NCI-H128 (cell line): ENCODE data around the gene DEAF1.

Experiments used
- DNase-seq: peaks from one replicate; lab custom pipeline; 2025; ENCODE audit not compliant: unreplicated experiment; lab: John Stamatoyannopoulos, UW

The DEAF1 gene

DNA sequence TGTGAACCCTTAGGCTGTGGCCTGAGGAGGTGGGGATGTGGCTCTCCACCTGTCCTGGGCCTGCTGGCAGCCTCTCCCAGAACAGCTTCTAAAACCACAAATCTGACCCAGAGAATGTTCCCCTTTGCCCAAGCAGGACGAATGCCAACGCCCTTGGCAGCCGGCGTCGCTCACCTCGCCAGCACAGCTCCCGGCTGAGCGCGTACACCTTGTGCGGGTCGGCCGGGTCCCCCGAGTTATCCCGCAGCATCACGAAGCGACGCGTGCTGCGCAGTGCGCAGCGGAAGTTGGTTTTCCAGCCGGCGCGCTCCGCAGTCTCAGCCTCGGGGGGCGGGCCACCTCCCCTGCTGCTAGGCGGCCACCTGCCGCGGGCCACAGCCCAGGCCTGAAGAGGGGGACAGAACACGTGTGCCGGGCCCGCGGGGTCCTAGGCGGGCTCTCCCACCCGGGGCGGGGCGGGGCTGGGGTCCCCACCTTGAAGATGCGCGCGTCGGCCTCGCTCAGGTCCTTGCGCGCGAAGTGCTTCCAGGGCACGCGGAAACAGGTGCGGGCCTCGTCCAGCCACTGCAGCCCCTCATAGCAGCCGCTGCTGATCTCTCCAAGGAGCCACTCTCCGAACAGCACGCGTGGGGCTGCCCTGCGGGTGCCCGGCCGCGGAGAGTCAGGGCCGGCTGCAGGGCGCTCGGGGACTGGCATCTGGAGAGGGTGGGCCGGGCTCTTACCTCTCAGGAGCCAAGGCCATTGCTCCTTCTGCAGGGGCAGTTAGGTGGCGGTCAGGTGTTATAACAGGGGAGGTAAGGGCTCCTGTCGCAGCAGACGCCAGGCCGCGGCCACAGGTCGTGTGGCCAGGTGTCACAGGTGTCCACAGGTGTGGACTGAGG, 80.2 kb downstream of the DEAF1 start:
- DNase-seq, result no peak

DNA sequence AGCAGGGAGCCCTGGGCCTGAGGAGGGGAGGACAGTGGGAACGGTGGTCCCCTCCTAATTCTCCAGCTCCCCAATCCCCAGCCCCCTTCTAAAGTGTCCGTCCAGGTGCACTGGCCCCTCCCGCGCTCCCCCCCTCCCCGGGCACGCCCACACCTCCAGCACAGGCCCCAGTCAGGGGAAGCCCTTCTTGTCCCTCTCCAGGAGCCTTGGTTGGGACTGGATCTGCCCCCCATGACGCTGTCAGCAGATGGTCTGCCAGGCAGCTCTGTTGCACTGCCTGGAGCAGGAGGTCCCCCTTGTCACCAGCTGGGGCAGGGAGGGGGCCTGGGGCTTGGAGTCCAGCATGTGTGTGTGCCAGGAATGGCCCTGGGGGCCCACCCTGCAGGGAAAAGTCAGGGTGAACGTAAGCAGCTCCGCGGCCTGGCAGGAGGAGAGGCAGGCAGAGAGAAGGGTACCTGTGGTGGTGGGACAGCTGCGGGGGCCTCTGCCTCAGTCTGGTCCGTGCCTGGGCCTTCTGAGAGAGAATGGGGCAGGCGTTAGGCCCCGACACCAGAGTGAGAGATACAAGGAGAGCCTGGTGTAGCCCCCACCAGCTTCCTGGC, 80.9 kb downstream of the DEAF1 start:
- DNase-seq, result no peak

GRCh38 chr11:613369-613968, 81.6 kb downstream of the DEAF1 start:
- no peak for DNase-seq

DNA sequence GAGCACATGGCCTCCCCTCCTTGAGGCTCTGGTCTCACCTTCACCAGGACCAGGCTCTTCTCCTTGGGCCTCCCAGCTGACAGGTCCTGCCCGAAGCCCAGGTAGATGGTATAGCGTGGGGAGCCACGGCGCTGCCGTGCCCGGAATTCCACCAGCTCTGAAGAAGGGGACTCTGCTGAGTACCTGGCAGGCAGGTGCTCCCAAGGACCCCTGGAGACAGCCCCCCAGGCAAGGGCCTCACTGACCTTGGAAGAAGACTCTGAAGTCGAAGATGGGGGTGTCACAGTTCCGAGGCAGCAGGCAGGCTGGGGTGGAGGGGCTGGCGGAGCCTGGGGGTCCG, 82.1 kb downstream of the DEAF1 start:
- no peak for DNase-seq

DNA sequence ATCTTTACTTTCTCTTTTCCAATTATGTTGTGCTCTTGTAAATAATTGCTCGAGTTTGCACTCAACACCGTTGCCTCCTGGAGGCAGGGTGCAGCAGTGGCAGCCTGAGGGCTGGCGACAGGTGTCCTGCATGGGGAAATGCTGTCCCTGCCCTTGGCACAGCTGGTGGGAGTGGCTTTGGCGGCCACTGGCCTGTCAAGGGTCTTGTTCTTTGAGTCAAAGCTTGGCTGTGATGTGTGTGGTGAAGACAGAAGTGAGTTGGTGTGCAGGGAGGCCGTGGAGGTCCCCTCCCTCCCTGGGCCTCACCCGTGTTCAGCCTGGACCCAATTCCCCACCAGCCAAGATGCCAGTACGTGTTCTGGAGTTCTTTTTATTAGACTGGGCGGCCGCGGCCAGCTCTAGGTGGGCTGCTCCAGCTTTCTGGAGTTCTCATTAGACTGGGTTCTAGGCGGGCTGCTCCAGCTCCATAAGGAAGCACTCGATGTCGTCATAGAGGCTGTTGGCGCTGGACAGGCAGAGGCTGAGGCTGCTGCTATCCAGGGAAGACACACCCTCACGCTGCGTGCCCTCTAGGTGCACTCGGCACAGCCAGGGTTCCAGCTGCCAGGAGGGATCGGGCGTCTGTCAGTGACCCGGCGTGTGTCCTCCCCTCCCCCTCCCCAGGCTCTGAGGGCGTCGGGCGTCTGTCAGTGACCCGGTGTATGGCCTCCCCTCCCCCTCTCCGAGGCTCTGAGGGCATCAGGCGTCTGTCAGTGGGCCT, 82.6 kb downstream of the DEAF1 start:
- no peak for DNase-seq

DNA sequence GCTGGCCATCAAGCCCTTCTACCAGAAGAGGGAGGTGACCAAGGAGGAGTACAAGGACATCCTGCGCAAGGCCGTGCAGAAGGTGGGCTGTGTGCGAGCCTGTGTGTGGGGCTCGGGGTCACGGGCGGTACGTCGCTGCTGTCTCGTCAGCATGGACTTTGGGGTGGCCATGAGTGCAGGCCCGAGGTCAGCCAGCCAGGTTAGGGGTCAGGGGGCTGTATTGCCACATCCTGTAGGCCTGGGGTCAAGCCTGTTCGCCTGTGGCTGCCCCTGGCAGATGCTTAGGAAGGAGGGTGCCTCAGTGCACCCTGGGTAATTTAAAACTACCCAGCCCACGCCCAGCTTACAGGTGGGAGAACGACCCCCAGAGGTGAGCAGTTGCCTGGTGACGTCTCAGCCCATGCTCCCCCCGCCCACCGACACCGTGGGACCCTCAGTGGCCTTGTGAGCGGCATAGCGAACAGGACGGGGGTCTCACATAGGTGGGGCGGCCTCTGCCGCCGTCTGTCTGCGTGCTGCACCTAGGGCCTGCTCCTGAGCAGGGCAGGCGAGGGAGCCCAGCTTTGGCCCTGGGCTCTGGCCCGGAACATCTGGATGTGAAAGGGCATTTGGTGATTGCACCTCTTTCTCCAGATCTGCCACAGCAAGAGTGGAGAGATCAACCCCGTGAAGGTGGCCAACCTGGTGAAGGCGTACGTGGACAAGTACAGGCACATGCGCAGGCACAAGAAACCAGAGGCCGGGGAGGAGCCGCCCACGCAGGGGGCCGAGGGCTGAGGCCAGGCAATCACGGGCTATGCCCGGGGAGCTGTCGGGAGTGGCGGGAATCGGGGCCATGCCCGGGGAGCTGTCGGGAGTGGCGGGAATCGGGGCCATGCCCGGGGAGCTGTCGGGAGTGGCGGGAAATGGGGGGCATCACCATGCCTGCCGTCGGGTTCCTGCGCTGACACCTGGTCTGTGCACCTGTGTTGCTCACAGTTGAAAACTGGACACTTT, 83.7 kb downstream of the DEAF1 start:
- DNase-seq, result no peak

- no peak for DNase-seq
Observed at GRCh38 chr11:610146-610801, 84.7 kb downstream of the DEAF1 start.

DNA sequence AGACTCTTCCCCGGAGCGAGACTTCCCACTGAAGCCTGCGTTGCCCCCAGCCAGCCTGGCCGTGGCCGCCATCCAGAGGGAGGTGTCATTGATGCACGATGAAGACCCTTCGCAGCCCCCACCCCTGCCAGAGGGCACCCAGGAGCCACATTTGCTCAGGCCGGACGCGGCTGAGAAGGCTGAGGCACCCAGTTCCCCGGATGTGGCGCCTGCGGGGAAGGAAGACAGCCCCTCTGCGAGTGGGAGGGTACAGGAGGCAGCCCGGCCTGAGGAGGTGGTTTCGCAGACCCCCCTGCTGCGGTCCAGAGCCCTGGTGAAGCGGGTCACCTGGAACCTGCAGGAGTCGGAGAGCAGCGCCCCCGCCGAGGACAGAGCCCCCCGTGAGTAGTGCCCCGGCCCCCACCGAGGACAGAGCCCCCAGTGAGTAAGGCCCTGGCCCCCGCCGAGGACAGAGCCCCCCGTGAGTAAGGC, 85.6 kb downstream of the DEAF1 start:
- no peak for DNase-seq

- DNase-seq, result no peak
Observed at GRCh38 chr11:608791-609251, 86.2 kb downstream of the DEAF1 start.

- DNase-seq, result no peak
Observed at GRCh38 chr11:607971-608659, 86.9 kb downstream of the DEAF1 start.

GRCh38 chr11:607020-607780, 87.8 kb downstream of the DEAF1 start:
- no peak for DNase-seq

DNA sequence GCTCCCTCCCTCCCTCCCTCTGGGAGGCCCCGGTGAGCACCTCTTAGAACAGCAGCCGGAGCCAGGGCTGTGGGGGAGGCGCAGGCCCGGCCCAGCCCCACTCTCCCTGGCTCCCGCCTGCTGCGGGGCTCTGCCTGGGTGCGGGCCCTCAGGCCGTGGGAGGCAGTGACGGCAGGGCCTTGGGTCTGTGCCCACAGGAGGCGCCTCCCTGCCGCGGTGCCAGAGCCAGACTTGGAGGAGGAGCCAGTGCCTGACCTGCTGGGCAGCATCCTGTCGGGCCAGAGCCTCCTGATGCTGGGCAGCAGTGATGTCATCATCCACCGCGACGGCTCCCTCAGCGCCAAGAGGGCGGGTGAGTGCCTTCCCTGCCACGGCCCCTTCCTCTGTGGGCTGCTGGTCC, 88.8 kb downstream of the DEAF1 start:
- DNase-seq, result no peak

- no peak for DNase-seq
Observed at GRCh38 chr11:605286-606129, 89.5 kb downstream of the DEAF1 start.

- no peak for DNase-seq
Observed at GRCh38 chr11:603154-603553, 91.9 kb downstream of the DEAF1 start.

GRCh38 chr11:601573-602245, 93.3 kb downstream of the DEAF1 start:
- DNase-seq, result no peak

DNA sequence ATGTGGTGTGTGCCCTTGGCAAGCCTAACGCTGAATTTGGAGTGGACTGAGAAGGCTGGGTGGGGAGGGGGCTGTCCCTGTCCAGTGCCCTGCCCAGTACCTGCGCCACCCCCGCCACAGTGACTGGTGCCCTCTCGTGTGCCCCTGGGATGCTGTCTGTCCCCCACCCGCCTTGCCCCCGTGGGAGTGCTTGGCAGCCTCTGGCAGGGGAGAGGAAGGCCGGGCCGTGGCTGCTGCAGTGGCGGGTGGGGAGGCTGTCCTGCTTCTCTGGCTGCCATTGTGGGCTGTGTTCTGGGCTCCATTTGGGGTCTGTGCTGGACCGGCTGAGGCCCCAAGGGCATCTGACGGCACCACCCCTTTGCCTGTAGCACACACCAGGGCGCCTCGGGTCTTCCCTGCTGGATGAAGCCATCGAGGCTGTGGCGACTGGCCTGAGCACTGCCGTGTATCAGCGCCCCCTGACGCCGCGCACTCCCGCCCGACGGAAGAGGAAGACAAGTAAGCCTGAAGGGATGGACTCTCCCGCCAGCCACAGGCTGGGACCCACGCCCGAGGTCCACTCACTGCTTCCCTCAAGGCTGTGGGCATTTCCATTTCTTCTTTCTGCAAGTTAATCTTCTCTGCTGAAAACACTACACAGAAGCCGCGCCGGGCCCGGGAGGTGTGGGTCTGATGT, 96.9 kb downstream of the DEAF1 start:
- no peak for DNase-seq
